Activated T-cell treated with anti-CD3 and anti-CD28 coated beads, Interleukin-2, amount 50 U/mL, for 4 hours (primary cell): Measurements from ENCODE around the gene KDM2A. TPM values are rescaled to one million over a fixed set of nuclear protein-coding genes. Genes with fewer than 3 reads are reported as not detected.
A peak's percentile ranks its signal among the peaks of the same experiment; 100 is the strongest.

Experiments used
- ATAC-seq, 2 donors: fragments of 200-7000 bp; cut with Tn5 transposase; one replicate each; pipeline ENCODE4 v1.10.0; 2021
- DNase-seq: peaks from one replicate; pipeline ENCODE4 v3.0.0-alpha.2; 2020
- H3K27me3 Mint-ChIP-seq: one replicate; pipeline ENCODE4 v1.8.0; 2021; ENCODE audit warnings: low read depth, mixed read lengths
- H3K36me3 Mint-ChIP-seq: one replicate; pipeline ENCODE4 v1.8.0; 2022; ENCODE audit warnings: mixed read lengths; ENCODE audit not compliant: insufficient read depth
- H3K4me1 Mint-ChIP-seq: one replicate; pipeline ENCODE4 v1.8.0; 2021; ENCODE audit warnings: low read depth, mixed read lengths
- H3K4me3 Mint-ChIP-seq: one replicate; pipeline ENCODE4 v1.8.0; 2021; ENCODE audit warnings: mild to moderate bottlenecking, moderate library complexity, mixed read lengths
- H3K9me3 Mint-ChIP-seq: one replicate; pipeline ENCODE4 v1.8.0; 2021; ENCODE audit warnings: mixed read lengths
- total RNA-seq, 3 donors: library from RNA; stranded (reverse); gene quantifications; one replicate each; pipeline ENCODE4 v1.2.1, GENCODE V29; 2021

Gene KDM2A
- total RNA-seq, 3 donors from 2014 or later, result 94.2 to 114 (median 104) TPM

- DNase-seq, result no peak
- Mint-ChIP-seq H3K4me1 (peaks cover 17% of the 10 kb centered on the region), H3K9me3 (peaks cover under 1% of the 10 kb centered on the region), H3K4me3 (peak overlapping the region; percentile 35), H3K36me3 (peaks cover 6% of the 10 kb centered on the region), H3K27me3 (no peaks in the 10 kb centered on the region)
- ATAC-seq, result no peak
Observed at GRCh38 chr11:67301951-67302516, 183.0 kb downstream of the KDM2A start.

GRCh38 chr11:67302571-67303131 lies 183.6 kb downstream of the KDM2A start:
- Mint-ChIP-seq H3K36me3 (peaks cover 5% of the 10 kb centered on the region), H3K9me3 (no peaks in the 10 kb centered on the region), H3K4me3 (peak overlapping the region; percentile 35), H3K4me1 (peaks cover 17% of the 10 kb centered on the region), H3K27me3 (no peaks in the 10 kb centered on the region)
- DNase-seq (no peak), ATAC-seq (peak; percentile 20 to 25)

DNA sequence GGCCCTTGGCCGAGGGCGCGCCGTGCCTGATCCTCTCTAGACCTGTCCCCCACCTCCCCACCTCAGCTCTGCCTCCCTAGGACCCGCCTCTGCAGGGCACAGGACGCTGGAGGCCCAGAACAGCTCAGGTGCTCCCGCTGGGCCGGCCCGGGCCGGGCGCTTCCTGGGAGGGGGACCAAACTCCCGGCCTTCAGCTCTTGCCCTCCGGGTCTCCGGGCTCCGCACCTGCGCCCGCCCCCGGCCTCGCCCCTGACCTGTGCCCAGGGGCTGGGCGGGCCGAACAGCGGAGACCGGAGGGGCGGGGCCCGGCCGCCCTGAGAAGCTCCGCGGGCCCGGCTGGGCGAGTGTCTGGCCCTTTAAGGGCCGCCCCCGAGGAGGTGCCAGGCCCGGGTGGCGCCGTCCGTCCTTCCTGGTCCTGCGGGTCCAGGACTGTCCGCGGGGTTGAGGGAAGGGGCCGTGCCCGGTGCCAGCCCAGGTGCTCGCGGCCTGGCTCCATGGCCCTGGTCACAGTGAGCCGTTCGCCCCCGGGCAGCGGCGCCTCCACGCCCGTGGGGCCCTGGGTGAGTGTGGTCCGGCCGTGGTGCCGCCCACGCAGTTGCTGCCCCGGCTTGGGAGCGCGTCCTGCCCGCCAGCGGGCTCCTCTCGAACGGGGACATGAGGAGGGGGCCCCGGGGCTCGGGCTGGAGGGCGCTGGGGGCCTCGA lies 184.2 kb downstream of the KDM2A start, which contains the start of gene SSH3:
SSH3 (plus strand) TSS at position 399 of the 703 bp plus-strand sequence; CDS start at position 495, 96 bp downstream.
- Mint-ChIP-seq H3K27me3 (no peaks in the 10 kb centered on the region), H3K4me3 (peak within 1 kb of the TSS; percentile 68), H3K36me3 (peaks cover 4% of the 10 kb centered on the region), H3K4me1 (peaks cover 15% of the 10 kb centered on the region), H3K9me3 (no peaks in the 10 kb centered on the region)
- DNase-seq (no peak), ATAC-seq (peak; percentile 87 to 88)

DNA sequence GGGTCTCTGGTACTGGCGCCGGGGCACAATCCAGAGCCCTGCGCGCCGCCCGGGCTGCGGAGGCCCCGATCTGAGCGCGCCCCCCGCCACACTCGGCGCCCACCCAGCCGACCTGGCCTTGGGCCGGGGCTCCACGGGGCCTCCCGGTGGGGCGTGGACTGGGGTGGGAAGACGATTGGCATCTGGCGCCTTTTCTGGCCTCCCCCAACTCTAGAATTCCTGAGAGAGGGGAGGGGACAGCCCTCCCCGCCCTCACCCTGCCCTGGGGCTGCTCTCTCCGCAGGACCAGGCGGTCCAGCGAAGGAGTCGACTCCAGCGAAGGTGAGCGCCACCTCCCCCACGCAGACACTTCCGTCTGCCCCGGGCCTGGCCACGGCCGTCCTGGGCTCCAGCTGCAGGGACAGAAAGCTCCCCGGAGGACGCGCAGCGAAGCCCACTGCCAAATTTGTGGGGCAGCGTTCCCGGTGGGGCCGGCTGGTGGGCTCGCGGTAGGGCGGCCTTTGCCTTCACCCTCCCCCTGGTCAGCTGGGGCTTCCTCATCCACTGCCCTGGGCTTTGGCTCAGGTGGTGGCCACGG lies 184.9 kb downstream of the KDM2A start:
- Mint-ChIP-seq H3K27me3 (no peaks in the 10 kb centered on the region), H3K4me3 (peak overlapping the region; percentile 68), H3K36me3 (no peaks in the 10 kb centered on the region), H3K4me1 (peaks cover 11% of the 10 kb centered on the region), H3K9me3 (no peaks in the 10 kb centered on the region)
- DNase-seq (no peak), ATAC-seq (peak; percentile 41)

DNA sequence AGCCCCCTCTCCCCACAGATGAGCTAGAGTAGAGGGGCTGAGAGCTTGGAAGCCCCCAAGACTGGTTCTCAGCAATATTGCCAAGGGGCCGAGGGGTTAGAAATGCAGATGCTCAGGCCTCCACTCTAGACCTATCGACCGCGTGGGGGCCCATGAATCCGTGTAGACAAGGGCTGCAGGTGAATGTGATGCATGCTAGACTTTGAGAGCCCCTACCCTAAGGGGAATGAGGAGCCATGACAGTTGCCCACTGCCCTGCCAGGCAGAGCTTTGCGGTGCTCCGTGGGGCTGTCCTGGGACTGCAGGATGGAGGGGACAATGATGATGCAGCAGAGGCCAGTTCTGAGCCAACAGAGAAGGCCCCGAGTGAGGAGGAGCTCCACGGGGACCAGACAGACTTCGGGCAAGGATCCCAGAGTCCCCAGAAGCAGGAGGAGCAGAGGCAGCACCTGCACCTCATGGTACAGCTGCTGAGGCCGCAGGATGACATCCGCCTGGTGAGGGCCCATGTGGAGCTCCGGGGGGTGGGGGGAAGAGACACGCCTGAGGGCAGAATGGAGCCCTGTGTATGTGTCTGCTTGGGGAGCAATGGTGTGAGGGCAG lies 185.5 kb downstream of the KDM2A start:
- Mint-ChIP-seq H3K27me3 (no peaks in the 10 kb centered on the region), H3K4me3 (peak overlapping the region; percentile 68), H3K4me1 (peaks cover 11% of the 10 kb centered on the region), H3K9me3 (no peaks in the 10 kb centered on the region), H3K36me3 (no peaks in the 10 kb centered on the region)
- no peak for DNase-seq
- ATAC-seq, result no peak

- Mint-ChIP-seq H3K4me3 (no peak overlapping the region), H3K27me3 (no peaks in the 10 kb centered on the region), H3K4me1 (peaks cover 20% of the 10 kb centered on the region), H3K9me3 (no peaks in the 10 kb centered on the region), H3K36me3 (no peaks in the 10 kb centered on the region)
- ATAC-seq (no peak), DNase-seq (no peak)
Observed at GRCh38 chr11:67306769-67307544, 187.9 kb downstream of the KDM2A start.

DNA sequence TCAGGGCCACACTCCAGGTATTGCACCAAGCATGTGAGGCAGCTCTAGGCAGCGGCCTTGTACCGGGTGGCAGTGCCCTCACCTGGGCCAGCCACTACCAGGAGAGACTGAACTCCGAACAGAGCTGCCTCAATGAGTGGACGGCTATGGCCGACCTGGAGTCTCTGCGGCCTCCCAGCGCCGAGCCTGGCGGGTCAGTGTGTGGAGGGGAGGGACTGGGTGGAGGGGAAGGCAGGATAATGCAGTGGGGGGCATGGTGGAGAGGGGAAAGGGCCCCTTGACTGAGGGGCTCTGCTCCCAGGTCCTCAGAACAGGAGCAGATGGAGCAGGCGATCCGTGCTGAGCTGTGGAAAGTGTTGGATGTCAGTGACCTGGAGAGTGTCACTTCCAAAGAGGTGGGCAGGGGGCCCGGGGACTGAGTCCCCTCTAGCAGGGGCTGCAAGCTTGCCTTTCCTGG lies 188.5 kb downstream of the KDM2A start:
- Mint-ChIP-seq H3K4me1 (peaks cover 26% of the 10 kb centered on the region), H3K4me3 (no peak overlapping the region), H3K27me3 (no peaks in the 10 kb centered on the region), H3K9me3 (no peaks in the 10 kb centered on the region), H3K36me3 (no peaks in the 10 kb centered on the region)
- ATAC-seq (no peak), DNase-seq (no peak)

Other genes with a start within 250 kb of the KDM2A start
- 10 to 100 TPM; 17.5 to 20.0 (median 18.4) TPM for gene PC, start 160.9 kb upstream of the KDM2A start, total RNA-seq
- gene C11orf86, start 144.0 kb upstream of the KDM2A start, total RNA-seq, result not detected
- under 1 TPM in 2 of 3 donors, not detected in 1; 0.08 to 0.16 TPM for gene SYT12, start 96.1 kb upstream of the KDM2A start, total RNA-seq
- gene RHOD, start 62.4 kb upstream of the KDM2A start, total RNA-seq, result 1 to 10 TPM in 1 of 3 donors, under 1 TPM in 2; 0.35 to 1.1 (median 0.69) TPM
- 100 to 1,000 TPM; 152 to 172 (median 171) TPM for gene GRK2, start 147.2 kb downstream of the KDM2A start, total RNA-seq
- 10 to 100 TPM; 67.7 to 75.4 (median 69.8) TPM for gene ANKRD13D, start 170.0 kb downstream of the KDM2A start, total RNA-seq
- 1 to 10 TPM; 4.8 to 7.2 (median 6.6) TPM for gene SSH3, start 184.3 kb downstream of the KDM2A start, total RNA-seq
- gene POLD4, start 234.3 kb downstream of the KDM2A start, total RNA-seq, result 10 to 100 TPM; 16.4 to 23.8 (median 22.0) TPM